Hematopoietic multipotent progenitor cell treated with erythropoietin and hydrocortisone succinate and interleukin-3 and kit ligand, for 6 days (in vitro differentiated cells): ENCODE measurements around the gene TBC1D22A.

Source experiments
- DNase-seq: peaks from one replicate; pipeline ENCODE4 v3.0.0-alpha.2; 2015

Gene TBC1D22A

GRCh38 chr22:46937939-46938338 lies 175.5 kb downstream of the TBC1D22A start:
- no peak for DNase-seq

- peak; percentile 49 for DNase-seq
These were observed 179.7 kb downstream of the TBC1D22A start for GRCh38 chr22:46941968-46942798.

GRCh38 chr22:46942799-46943785 lies 180.6 kb downstream of the TBC1D22A start:
- DNase-seq, result peak; percentile 28

DNA sequence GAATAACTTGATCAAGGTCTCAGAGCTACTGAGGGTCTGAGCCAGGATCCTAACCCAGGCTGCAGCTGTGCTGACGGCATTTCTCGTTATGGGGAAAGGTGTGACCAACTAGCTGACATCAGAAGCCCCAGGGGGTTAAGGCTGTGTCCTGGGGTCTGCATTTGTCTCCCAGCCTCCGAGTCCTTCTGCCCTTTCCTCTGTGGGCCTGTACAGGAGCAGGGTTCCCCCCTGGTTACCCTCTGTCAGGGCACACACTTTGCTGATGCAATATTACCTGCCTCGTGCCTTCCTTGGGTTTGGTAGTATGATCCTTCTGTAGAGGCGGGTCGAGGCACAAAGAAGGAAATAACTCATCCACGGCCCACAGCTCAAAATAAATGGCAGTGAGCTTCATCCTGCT lies 183.0 kb downstream of the TBC1D22A start:
- DNase-seq, result no peak

- no peak for DNase-seq
These were observed 184.0 kb downstream of the TBC1D22A start for GRCh38 chr22:46946383-46946962.

GRCh38 chr22:46947516-46948257 lies 185.2 kb downstream of the TBC1D22A start:
- no peak for DNase-seq

DNA sequence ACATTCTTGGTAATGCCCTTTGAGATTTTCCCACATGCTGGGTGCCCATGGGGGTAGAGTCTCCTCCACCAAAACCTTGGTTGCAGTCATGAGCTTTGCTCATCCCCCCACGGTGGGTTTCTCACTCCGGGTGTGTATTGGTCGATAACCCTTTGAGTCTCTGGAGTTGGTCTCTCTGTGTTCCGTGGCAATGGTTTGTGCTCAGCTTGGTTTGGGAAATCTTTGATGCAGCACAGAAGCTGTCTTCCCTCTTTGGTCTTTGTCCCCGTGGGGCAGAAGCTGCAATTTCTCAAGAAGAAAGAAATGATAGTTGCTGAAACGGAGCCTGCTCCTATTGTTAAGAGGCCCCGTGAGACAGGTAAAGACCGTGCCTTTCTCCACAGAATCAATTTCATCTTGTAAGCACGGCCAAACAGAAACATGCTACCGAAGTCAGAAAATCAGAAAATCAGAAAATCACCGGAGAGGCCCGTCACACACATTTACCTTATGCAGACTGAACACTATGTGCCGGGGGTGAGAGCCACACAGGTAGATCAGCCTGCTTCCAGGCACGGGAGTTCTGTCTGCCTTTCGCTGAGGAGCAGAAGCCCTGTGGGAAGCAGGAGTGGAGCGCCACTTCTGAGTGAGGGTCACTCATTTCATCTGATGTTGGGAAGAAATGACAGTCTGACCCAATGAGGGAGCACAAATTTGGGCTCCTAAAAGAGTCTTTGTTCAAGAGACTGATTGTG lies 186.1 kb downstream of the TBC1D22A start:
- no peak for DNase-seq

- DNase-seq, result no peak
These were observed 188.9 kb downstream of the TBC1D22A start for GRCh38 chr22:46951350-46951749.

GRCh38 chr22:46951973-46952372 lies 189.5 kb downstream of the TBC1D22A start:
- DNase-seq, result no peak

DNA sequence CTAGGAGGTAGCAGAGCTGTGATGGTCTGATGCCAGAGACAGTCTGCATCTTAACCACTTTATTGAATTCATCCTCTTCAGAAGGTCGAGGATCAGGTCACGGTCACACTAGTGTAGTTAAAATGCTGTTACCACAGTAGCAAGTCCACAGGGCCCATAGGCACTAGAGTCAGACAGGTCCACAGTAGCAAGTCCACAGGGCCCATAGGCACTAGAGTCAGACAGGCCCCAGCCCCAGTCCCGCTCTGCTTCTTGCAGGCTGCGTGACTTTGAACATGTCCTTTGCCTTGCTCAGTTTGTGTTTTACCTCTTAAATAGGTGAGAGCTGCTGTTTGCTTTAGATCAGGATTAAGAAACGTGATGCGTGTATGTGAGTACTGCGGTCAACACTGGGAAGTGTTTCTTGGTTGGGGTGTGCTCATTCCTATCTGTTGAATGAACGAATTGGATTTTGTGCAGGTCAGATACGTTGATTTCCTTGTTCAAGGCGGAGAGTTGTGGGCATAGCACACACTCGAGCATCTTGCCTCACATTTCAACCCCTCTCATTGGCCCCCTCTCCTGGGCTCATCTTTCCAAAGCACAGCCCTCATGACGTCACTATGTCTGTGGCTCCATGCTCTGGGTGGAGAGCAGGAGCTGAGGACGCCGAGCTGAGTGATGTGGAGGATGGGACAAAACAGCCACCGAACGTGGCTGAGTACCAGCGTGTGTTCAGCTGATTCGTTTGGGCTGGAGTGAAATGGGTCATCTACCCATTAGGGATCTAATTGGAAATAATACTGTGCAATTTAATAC lies 191.7 kb downstream of the TBC1D22A start:
- DNase-seq, result no peak

GRCh38 chr22:46954781-46955180 lies 192.3 kb downstream of the TBC1D22A start:
- no peak for DNase-seq

DNA sequence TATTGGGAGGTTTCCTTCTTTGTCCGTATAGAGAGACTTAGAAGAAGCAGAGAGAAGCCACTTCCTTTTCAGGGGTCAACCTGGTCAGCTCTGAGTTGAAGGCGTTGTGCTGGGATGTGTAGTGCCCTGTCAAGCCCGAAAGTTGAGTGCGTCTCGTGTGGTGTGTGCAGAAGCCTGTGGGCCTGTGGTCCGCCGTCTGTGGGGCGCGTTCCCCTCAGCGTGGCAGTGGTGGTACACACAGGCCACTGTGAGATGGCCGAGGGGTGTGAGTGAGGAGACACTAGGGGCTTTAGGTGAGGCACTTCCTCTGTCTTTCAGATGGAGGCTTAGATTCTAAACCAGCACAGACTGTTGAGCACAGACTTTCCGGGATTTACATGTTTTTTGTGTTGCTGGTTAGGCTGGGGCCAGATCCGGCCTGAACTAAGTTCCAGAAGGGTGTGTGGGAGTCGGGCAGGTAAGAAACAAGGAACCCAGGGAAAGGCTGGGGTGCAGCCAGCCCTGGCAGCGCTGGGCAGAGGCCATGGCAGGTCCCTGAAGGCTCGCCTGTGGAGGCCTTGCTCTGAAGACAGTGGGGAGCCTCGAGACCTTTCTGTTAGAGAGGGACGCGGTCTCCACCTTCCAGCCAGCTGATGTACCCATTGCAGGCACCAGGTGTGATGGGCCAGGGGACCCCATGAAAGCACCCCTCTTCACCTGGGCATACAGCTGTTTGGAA lies 194.2 kb downstream of the TBC1D22A start:
- no peak for DNase-seq

- DNase-seq, result no peak
These were observed 195.1 kb downstream of the TBC1D22A start for GRCh38 chr22:46957521-46957920.

GRCh38 chr22:46958191-46958590 lies 195.7 kb downstream of the TBC1D22A start:
- DNase-seq, result no peak

DNA sequence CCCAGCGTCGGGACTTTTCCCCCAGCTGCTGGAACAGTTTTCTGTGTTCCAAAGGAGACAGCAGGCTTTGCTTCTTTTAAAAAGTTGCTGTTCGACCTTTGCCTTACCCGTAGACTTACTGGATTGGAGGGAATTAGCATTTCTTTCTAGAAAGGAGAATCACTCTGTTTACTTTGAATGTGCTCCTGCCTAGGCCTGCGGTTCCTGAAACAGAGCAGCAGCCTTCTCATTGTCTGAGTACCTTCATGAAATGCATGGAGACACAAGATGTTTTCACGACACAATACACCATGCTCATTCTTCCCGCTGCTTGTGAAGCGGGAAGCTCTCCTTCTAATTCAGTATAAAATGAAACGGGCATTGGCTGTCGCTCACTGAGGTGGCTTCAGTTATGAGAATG lies 196.2 kb downstream of the TBC1D22A start:
- DNase-seq, result no peak

DNA sequence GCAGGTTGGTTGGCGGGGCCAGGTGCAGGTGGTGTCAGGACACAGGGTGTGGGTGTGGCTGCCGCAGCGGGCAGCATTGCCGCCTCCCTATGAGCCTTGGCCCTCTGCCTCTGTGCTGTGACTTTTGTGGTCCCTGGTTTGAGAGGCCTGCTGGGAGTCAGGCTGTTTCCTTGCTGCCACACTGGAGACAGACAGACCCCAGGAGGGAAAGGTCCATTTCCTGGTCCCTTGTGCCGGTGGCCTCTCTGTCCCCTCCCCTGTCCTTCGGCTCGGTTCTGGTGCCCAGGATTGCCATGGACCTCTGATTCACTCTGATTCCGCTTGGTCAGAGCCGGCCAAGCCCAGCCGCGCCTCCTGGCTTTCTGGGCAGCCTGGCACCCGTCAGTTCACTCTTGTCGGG lies 196.9 kb downstream of the TBC1D22A start:
- no peak for DNase-seq

DNA sequence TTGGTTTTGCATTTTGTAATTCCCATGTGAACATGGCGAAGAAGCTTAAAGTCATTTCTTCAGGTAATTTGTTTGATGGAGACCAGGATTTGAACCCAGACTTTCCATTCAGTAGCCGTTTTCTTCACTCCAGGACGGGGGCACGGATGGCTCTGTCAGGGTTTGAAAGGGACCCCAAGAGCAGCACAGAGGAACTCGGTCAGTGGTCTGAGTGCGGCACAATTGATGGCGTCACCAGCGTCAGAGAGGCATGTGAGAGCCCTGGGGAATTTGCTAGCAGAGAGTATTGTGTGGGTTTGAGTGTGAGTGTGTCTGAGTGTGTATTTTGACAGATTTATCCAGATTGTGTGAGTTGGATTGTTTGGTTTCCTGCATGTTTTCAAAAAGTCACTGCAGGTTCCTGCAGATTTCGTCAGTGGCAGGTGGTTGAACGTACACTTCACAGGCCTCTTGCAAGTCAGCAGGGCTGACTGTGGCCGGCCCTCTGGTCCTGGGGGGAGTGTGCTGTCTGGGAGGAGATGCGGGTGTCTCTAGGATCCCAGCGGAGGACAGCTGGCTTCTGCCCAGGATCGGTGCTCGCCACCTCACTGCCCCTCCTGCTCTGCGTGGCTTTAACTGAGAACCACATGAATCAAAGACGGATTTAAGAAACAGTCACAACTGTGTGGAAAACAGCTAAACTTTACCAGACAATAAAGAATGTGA lies 199.3 kb downstream of the TBC1D22A start:
- no peak for DNase-seq

DNA sequence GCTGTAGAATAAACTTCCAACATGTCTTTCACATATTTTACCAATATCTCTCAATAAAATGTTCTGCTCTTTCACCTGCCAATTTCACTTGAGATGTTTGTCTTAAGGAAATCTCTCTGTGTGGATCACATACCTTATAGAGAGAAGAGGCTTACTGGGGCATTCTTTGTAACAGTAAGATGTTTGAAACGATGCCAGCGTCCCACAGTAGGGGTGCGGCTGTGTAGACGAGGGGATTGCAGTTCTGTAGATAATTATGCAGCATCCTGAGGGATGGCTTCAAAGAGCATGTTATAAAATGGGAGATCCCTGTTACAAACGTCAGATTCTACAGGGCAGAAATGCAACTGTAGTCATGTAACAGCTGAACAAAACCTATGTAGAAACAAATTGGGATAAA lies 200.0 kb downstream of the TBC1D22A start:
- no peak for DNase-seq

DNA sequence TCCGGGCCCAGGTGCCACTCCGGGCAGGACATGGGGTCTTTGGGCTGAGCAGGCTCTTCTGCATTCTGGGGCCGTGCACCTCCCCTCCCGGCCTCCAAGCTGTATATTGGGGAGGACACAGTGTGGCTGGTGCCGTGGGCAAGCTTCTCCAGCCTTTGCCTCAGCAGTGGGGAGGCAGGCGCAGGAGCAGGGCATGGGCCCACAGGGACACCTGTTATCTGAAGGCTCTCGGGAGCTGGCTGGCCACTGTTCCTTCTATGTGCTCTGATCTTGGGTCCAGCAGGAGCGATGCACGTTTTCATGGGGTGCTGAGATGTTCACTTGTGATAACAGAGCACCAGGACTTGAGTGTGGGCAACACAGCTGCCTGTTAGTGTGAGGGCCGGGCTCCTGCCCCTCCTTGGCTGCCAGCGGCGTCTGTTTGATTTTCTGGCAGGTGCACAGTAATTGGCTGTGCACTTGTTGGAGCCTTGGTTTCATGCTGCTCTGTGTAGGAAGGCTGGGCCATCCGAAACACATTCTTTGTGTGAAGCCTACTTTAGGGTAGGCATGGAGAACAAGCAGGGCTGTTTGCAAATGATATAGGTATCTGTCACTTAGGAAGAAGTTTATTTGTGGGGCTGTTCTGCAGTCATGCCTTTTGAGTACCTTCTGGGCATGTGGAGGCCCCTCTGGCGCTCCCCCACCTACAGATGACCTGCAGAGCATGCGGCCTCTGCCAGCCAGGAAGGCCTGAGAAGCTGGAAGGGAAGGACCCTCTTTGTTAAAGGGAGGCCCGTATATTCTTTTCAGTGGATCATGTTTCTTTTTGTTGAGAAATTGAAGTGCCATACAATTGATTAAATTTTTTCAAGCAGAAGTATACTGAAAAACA lies 201.5 kb downstream of the TBC1D22A start:
- no peak for DNase-seq
